SK-N-SH treated with all-trans-retinoic acid at 6 μM for 48 hours (cell line): ENCODE measurements around the gene ARHGAP8.

ENCODE experiments used
- ATAC-seq: fragments of 200-7000 bp; cut with Tn5 transposase; 3 replicates; pipeline ENCODE4 v1.9.1; 2020; ENCODE audit warnings: mild to moderate bottlenecking, moderate library complexity
- ARNTL ChIP-seq: fragments of 450-650 bp; formaldehyde crosslinking; IDR thresholded peaks from 2 replicates; pipeline ENCODE4 v1.5.0; 2020; ENCODE audit warnings: low read depth, mild to moderate bottlenecking, moderate library complexity, borderline replicate concordance
- BACH2 ChIP-seq: fragments of 250-450 bp; sonication (Bioruptor Pico); IDR thresholded peaks from 2 replicates; pipeline ENCODE4 v1.9.0; 2021; ENCODE audit warnings: mild to moderate bottlenecking, borderline replicate concordance
- CSDC2 ChIP-seq: fragments of 250-450 bp; sonication (Bioruptor Pico); IDR thresholded peaks from 2 replicates; pipeline ENCODE4 v1.5.0; 2020; ENCODE audit warnings: mild to moderate bottlenecking, moderate library complexity
- GLIS3 ChIP-seq: fragments of 250-450 bp; sonication (Bioruptor Pico); IDR thresholded peaks from 2 replicates; pipeline ENCODE4 v1.5.0; 2020; ENCODE audit warnings: mild to moderate bottlenecking, moderate library complexity
- ISL1 ChIP-seq: fragments of 250-450 bp; sonication (Bioruptor Pico); IDR thresholded peaks from 2 replicates; pipeline ENCODE4 v2.1.2; 2022; ENCODE audit warnings: mild to moderate bottlenecking, moderate library complexity
- OSR1 ChIP-seq: fragments of 250-450 bp; sonication (Bioruptor Pico); IDR thresholded peaks from 2 replicates; pipeline ENCODE4 v1.8.0; 2022; ENCODE audit warnings: moderate library complexity, mild to moderate bottlenecking, inconsistent platforms
- PPARA ChIP-seq: fragments of 250-450 bp; sonication (Bioruptor Pico); IDR thresholded peaks from 2 replicates; pipeline ENCODE4 v1.5.0; 2020; ENCODE audit warnings: mild to moderate bottlenecking, borderline replicate concordance
- RARB ChIP-seq: fragments of 250-450 bp; sonication (Bioruptor Pico); IDR thresholded peaks from 2 replicates; pipeline ENCODE4 v1.8.0; 2021; ENCODE audit warnings: mild to moderate bottlenecking, moderate library complexity
- SNAI2 ChIP-seq: fragments of 250-450 bp; sonication (Bioruptor Pico); IDR thresholded peaks from 2 replicates; pipeline ENCODE4 v1.5.0; 2020; ENCODE audit warnings: mild to moderate bottlenecking, moderate library complexity
- TCF4 ChIP-seq: fragments of 250-450 bp; sonication (Bioruptor Pico); IDR thresholded peaks from 2 replicates; pipeline ENCODE4 v1.8.0; 2021; ENCODE audit warnings: mild to moderate bottlenecking, moderate library complexity, borderline replicate concordance
- TOX ChIP-seq: fragments of 250-450 bp; sonication (Bioruptor Pico); IDR thresholded peaks from 2 replicates; pipeline ENCODE4 v1.8.0; 2021; ENCODE audit warnings: mild to moderate bottlenecking, moderate library complexity, borderline replicate concordance
- ZC3H10 ChIP-seq: fragments of 250-450 bp; sonication (Bioruptor Pico); IDR thresholded peaks from 2 replicates; pipeline ENCODE4 v1.5.1; 2021; ENCODE audit warnings: mild to moderate bottlenecking, moderate library complexity
- ZFP3 ChIP-seq: fragments of 250-450 bp; sonication (Bioruptor Pico); IDR thresholded peaks from 2 replicates; pipeline ENCODE4 v1.5.0; 2020; ENCODE audit warnings: mild to moderate bottlenecking, moderate library complexity
- ZFP30 ChIP-seq: fragments of 450-650 bp; formaldehyde crosslinking; IDR thresholded peaks from 2 replicates; pipeline ENCODE4 v1.5.0; 2022; ENCODE audit warnings: mild to moderate bottlenecking, moderate library complexity
- ZNF565 ChIP-seq: fragments of 450-650 bp; formaldehyde crosslinking; conservative IDR thresholded peaks from 2 replicates; pipeline ENCODE4 v1.5.0; 2020; ENCODE audit warnings: low read depth, mild to moderate bottlenecking, moderate library complexity
- ZNF70 ChIP-seq: fragments of 450-650 bp; formaldehyde crosslinking; IDR thresholded peaks from 2 replicates; pipeline ENCODE4 v1.5.0; 2020; ENCODE audit warnings: mild to moderate bottlenecking, moderate library complexity
- TF ChIP-seq, protein P1 (sequence below): fragments of 250-450 bp; sonication (Bioruptor Pico); IDR thresholded peaks from 2 replicates; pipeline ENCODE4 v1.5.1; 2020; ENCODE audit warnings: low read depth, mild to moderate bottlenecking, moderate library complexity
- TF ChIP-seq, protein P2 (sequence below): fragments of 250-450 bp; sonication (Bioruptor Pico); IDR thresholded peaks from 2 replicates; pipeline ENCODE4 v1.8.0; 2021; ENCODE audit warnings: low read depth, mild to moderate bottlenecking, moderate library complexity, borderline replicate concordance
- TF ChIP-seq, protein P3 (sequence below): fragments of 250-450 bp; sonication (Bioruptor Pico); IDR thresholded peaks from 2 replicates; pipeline ENCODE4 v1.5.1; 2021; ENCODE audit warnings: mild to moderate bottlenecking, moderate library complexity

The ARHGAP8 gene

GRCh38 chr22:44728761-44729324 lies 23.5 kb upstream of the ARHGAP8 start:
- no peak for ATAC-seq
- TF ChIP-seq TCF4 (CRISPR knock-in tag) = no peak

- TF ChIP-seq TCF4 (CRISPR knock-in tag) (peak; percentile 81), ZFP3 (CRISPR knock-in tag) (no peak), CSDC2 (no peak), ZFP30 (no peak)
- ATAC-seq = peak; percentile 61
Measured at GRCh38 chr22:44729391-44730021, 22.9 kb upstream of the ARHGAP8 start.

DNA sequence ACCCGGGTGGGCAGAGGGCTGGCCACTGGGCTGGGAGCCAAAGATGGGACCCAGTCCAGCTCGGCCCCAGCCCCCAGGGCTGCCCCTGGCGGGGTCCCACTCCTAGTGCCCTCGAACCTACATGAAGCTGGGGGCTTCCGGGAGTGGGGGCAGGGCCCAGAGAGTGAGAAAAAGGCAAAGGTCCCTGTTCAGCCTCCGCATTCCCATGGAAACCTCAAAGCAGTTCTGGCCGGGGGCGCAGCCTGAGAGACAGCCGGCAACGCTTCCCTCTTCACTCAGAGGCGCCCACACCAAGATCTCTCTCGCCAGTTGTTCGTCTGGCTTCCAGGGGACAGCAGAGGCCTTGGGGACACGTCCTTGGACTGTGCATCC lies 22.4 kb upstream of the ARHGAP8 start:
- no peak for ATAC-seq
- no peak for TF ChIP-seq ZC3H10 (CRISPR knock-in tag)
- TF ChIP-seq, protein P1, sequence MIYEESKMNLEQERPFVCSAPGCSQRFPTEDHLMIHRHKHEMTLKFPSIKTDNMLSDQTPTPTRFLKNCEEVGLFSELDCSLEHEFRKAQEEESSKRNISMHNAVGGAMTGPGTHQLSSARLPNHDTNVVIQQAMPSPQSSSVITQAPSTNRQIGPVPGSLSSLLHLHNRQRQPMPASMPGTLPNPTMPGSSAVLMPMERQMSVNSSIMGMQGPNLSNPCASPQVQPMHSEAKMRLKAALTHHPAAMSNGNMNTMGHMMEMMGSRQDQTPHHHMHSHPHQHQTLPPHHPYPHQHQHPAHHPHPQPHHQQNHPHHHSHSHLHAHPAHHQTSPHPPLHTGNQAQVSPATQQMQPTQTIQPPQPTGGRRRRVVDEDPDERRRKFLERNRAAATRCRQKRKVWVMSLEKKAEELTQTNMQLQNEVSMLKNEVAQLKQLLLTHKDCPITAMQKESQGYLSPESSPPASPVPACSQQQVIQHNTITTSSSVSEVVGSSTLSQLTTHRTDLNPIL (CRISPR knock-in tag) = no peak
- TF ChIP-seq GLIS3 (CRISPR knock-in tag) = no peak
- no peak for TF ChIP-seq ZNF565
- no peak for TF ChIP-seq ZNF70
- TF ChIP-seq, protein P2, sequence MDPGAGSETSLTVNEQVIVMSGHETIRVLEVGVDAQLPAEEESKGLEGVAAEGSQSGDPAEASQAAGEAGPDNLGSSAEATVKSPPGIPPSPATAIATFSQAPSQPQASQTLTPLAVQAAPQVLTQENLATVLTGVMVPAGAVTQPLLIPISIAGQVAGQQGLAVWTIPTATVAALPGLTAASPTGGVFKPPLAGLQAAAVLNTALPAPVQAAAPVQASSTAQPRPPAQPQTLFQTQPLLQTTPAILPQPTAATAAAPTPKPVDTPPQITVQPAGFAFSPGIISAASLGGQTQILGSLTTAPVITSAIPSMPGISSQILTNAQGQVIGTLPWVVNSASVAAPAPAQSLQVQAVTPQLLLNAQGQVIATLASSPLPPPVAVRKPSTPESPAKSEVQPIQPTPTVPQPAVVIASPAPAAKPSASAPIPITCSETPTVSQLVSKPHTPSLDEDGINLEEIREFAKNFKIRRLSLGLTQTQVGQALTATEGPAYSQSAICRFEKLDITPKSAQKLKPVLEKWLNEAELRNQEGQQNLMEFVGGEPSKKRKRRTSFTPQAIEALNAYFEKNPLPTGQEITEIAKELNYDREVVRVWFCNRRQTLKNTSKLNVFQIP = no peak
- TF ChIP-seq PPARA (CRISPR knock-in tag) = no peak
- TF ChIP-seq SNAI2 (CRISPR knock-in tag) = no peak
- TF ChIP-seq ZFP3 (CRISPR knock-in tag) = no peak
- no peak for TF ChIP-seq RARB (CRISPR knock-in tag)
- no peak for TF ChIP-seq ZFP30
- TF ChIP-seq ARNTL (CRISPR knock-in tag) = no peak
- TF ChIP-seq, all 23 proteins: peak for 0

- no peak for TF ChIP-seq ARNTL (CRISPR knock-in tag)
- no peak for TF ChIP-seq SNAI2 (CRISPR knock-in tag)
- TF ChIP-seq TCF4 (CRISPR knock-in tag) = no peak
- TF ChIP-seq, protein P3, sequence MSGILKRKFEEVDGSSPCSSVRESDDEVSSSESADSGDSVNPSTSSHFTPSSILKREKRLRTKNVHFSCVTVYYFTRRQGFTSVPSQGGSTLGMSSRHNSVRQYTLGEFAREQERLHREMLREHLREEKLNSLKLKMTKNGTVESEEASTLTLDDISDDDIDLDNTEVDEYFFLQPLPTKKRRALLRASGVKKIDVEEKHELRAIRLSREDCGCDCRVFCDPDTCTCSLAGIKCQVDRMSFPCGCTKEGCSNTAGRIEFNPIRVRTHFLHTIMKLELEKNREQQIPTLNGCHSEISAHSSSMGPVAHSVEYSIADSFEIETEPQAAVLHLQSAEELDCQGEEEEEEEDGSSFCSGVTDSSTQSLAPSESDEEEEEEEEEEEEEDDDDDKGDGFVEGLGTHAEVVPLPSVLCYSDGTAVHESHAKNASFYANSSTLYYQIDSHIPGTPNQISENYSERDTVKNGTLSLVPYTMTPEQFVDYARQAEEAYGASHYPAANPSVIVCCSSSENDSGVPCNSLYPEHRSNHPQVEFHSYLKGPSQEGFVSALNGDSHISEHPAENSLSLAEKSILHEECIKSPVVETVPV (CRISPR knock-in tag) = no peak
- TF ChIP-seq ZFP3 (CRISPR knock-in tag) = no peak
- no peak for TF ChIP-seq GLIS3 (CRISPR knock-in tag)
- no peak for TF ChIP-seq CSDC2
- TF ChIP-seq PPARA (CRISPR knock-in tag) = no peak
- no peak for ATAC-seq
Measured at GRCh38 chr22:44730490-44731356, 21.7 kb upstream of the ARHGAP8 start.

- ATAC-seq = no peak
- no peak for TF ChIP-seq ZC3H10 (CRISPR knock-in tag)
- TF ChIP-seq ZNF70 = no peak
Measured at GRCh38 chr22:44731357-44731970, 20.9 kb upstream of the ARHGAP8 start.

DNA sequence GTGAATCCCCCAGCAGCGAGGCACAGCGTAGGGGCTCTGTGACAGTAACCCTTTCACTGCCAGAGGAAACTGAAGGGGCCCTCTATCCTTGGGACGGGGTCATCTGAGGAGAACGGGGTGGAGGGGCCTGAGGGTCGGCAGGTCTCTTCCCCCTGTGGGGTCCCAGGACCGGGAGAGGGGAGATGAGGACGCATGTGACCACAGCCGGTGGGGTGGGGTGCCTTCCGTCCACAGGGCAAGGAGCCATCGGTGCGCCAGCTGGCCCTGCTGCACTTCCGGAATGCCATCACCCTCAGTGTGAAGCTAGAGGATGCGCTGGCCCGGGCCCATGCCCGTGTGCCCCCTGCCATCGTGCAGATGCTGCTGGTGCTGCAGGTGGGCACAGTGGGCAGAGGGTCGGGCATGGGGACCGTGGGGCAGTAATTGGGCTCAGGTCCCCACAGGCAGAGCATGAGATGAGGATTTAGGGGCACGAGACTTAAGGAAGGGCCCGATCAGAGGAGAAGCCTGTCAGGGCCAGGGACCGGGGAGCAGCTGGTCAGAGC lies 20.3 kb upstream of the ARHGAP8 start:
- ATAC-seq = no peak
- TF ChIP-seq, protein P1 (CRISPR knock-in tag) = no peak
- no peak for TF ChIP-seq ZFP3 (CRISPR knock-in tag)
- TF ChIP-seq TOX (CRISPR knock-in tag) = no peak
- TF ChIP-seq, protein P2 = no peak
- no peak for TF ChIP-seq OSR1 (CRISPR knock-in tag)
- no peak for TF ChIP-seq ZNF70
- TF ChIP-seq, protein P3 (CRISPR knock-in tag) = no peak
- TF ChIP-seq GLIS3 (CRISPR knock-in tag) = no peak
- TF ChIP-seq BACH2 = no peak
- TF ChIP-seq PPARA (CRISPR knock-in tag) = no peak
- no peak for TF ChIP-seq ZNF565
- TF ChIP-seq ISL1 (CRISPR knock-in tag) = no peak
